ENCODE data around the gene UTP3.

GRCh38 chr4:70713453-70714078, 25.2 kb downstream of the UTP3 start:
- TF ChIP-seq CTCF (IDR thresholded peaks at IDR 0.05 in 8 of 11, conservative IDR thresholded peaks at IDR 0.05 in 3 of 11) (no peak), POLR2A (IDR thresholded peaks at IDR 0.05) (no peak)
